NT2/D1 (cell line): ENCODE measurements around the gene LRIG1.

Experiments used
- YY1 ChIP-seq: IDR thresholded peaks from 2 replicates; pipeline ENCODE4 v1.6.1; 2011; ENCODE audit not compliant: insufficient read length, insufficient read depth
- ZNF274 ChIP-seq: IDR thresholded peaks from 2 replicates; pipeline ENCODE4 v1.6.1; 2011; ENCODE audit warnings: mild to moderate bottlenecking, low read depth, low read length

GRCh38 chr3:66483409-66483906 lies 17.4 kb downstream of the LRIG1 start:
- TF ChIP-seq YY1 (no peak), ZNF274 (no peak)
